ENCODE data around the gene SERPINA1. TPM values are rescaled to one million over a fixed set of nuclear protein-coding genes. Genes with fewer than 3 reads are reported as not detected.

Gene SERPINA1
- total RNA-seq, 1 donor = 3.8 TPM

- no peak for DNase-seq (ENCODE audit: low read depth in 2 of 3, low spot score in 2 of 3)
These were observed 2.8 kb downstream of the SERPINA1 start for GRCh38 chr14:94385553-94386057.

GRCh38 chr14:94384342-94384741 lies 4.1 kb downstream of the SERPINA1 start:
- no peak for DNase-seq (ENCODE audit: low read depth in 2 of 3, low spot score in 2 of 3)

- no peak for DNase-seq (ENCODE audit: low read depth in 2 of 3, low spot score in 2 of 3)
These were observed 4.6 kb downstream of the SERPINA1 start for GRCh38 chr14:94383777-94384176.

- no peak for DNase-seq (ENCODE audit: low read depth in 2 of 3, low spot score in 2 of 3)
These were observed 5.4 kb downstream of the SERPINA1 start for GRCh38 chr14:94382716-94383596.

- no peak for DNase-seq (ENCODE audit: low read depth in 2 of 3, low spot score in 2 of 3)
These were observed 6.2 kb downstream of the SERPINA1 start for GRCh38 chr14:94382099-94382715.

GRCh38 chr14:94381149-94382030 lies 7.0 kb downstream of the SERPINA1 start:
- DNase-seq (ENCODE audit: low read depth in 2 of 3, low spot score in 2 of 3) = no peak

GRCh38 chr14:94380225-94381148 lies 7.9 kb downstream of the SERPINA1 start:
- DNase-seq (ENCODE audit: low read depth in 2 of 3, low spot score in 2 of 3) = no peak

GRCh38 chr14:94379291-94380224 lies 8.8 kb downstream of the SERPINA1 start:
- no peak for DNase-seq (ENCODE audit: low read depth in 2 of 3, low spot score in 2 of 3)

GRCh38 chr14:94378527-94379290 lies 9.7 kb downstream of the SERPINA1 start:
- DNase-seq (ENCODE audit: low read depth in 2 of 3, low spot score in 2 of 3) = no peak

GRCh38 chr14:94377866-94378470 lies 10.4 kb downstream of the SERPINA1 start:
- no peak for DNase-seq (ENCODE audit: low read depth in 2 of 3, low spot score in 2 of 3)

- no peak for DNase-seq (ENCODE audit: low read depth in 2 of 3, low spot score in 2 of 3)
These were observed 11.2 kb downstream of the SERPINA1 start for GRCh38 chr14:94376976-94377865.

- DNase-seq (ENCODE audit: low read depth in 2 of 3, low spot score in 2 of 3) = no peak
These were observed 12.1 kb downstream of the SERPINA1 start for GRCh38 chr14:94376108-94376975.

- DNase-seq (ENCODE audit: low read depth in 2 of 3, low spot score in 2 of 3) = no peak
These were observed 12.8 kb downstream of the SERPINA1 start for GRCh38 chr14:94375552-94376107.

- no peak for DNase-seq (ENCODE audit: low read depth in 2 of 3, low spot score in 2 of 3)
These were observed 13.6 kb downstream of the SERPINA1 start for GRCh38 chr14:94374749-94375260.

GRCh38 chr14:94374116-94374515 lies 14.3 kb downstream of the SERPINA1 start:
- DNase-seq (ENCODE audit: low read depth in 2 of 3, low spot score in 2 of 3) = no peak

Measured in hematopoietic multipotent progenitor cell (in vitro differentiated cells).